Stimulated activated CD8-positive, alpha-beta memory T cell treated with anti-CD3 and anti-CD28 coated beads, Interleukin-4, amount 100 ng/mL, for 24 hours (primary cell): ENCODE results near the gene SLIT3.

Experiments used
- DNase-seq: peaks from one replicate; pipeline ENCODE4 v3.0.0-alpha.2; 2020; ENCODE audit warnings: low read depth

The SLIT3 gene

DNA sequence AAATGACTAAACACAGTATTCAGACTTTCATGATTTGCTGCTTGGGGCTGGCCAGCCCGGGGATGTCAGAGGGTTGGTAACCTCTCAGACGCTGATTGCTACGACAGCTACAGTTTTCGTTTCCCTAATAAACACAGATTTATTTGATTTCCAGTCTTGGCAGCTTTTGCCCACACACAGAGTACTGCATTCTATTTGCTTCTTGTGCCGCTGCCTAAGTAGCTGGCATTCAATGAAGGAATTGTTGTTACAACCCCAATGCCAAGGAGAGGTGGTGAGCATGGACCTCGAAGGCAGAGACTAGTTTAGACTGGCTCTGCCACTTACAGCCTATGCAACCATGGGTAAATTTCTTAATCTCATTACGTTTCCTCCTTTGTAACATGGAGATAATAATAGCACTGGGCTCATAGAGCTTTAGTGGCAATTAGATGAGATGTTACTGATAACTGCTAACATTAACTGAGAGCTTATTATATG lies 474.7 kb downstream of the SLIT3 start:
- DNase-seq = no peak

DNA sequence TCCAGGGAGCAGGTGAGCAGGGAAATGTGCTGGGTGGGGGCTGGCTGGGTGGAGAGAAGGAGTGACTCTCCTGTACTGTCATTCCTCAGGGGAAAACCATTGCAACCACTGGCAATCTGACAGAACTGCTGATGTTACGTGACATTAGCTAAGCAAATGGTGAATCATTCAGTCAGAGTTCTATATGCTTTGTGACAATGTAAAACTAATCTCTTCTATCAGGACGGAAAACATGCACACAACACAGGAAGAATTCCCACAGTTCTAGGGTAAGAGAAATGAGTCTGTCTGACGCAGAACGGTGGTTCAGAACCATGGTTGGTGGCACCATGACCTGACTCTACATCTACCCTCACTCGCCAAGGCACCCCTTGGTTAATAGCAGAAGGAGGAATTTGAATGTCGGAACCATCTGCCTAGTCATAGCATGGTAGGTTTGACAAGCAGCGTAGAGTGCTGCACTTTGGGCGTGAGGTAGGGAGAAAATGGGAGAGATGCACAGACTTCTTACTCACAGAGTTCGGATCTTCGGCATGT lies 478.1 kb downstream of the SLIT3 start:
- no peak for DNase-seq

DNA sequence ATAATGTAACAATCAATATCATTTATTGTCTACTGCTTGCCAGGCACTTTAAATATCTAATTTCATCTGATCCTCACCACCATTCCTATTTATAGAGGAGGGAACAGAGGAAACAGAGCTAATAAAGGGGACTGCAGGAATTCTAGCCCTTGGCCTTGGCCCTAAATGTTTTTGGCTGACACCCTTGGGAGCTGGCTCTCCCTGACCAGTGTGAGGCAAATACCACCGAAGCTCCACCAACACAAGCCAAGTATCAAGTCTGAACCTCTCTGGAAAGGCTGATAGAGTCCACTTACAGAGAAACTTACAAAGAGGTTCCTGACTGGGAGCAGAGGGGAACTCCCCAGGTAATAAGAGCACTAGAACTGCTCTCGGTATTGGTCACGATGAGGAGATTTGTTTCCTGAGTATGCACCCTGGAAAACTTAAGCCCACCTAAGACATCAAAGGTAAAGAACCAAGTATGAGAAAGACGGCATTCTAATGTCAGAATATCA lies 478.6 kb downstream of the SLIT3 start:
- no peak for DNase-seq

DNA sequence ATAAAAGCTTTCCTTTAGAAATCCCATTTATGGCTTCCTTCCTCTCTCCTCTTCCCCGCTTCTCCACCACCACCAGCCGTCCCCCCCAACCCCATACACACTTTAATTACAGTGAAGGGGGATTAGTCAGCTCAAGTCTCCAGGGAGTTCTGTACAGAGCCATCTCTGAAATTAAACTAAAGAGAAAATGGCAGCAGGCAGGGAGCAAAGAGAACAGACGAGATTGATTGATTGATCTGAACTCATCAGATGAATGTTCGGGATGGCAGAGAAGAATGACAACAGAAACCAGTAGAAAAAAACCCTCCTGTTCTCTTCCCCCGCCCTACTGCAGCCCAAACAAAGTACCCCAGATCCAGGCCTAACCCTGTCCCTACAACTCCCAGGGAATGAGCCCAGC lies 480.1 kb downstream of the SLIT3 start:
- no peak for DNase-seq

DNA sequence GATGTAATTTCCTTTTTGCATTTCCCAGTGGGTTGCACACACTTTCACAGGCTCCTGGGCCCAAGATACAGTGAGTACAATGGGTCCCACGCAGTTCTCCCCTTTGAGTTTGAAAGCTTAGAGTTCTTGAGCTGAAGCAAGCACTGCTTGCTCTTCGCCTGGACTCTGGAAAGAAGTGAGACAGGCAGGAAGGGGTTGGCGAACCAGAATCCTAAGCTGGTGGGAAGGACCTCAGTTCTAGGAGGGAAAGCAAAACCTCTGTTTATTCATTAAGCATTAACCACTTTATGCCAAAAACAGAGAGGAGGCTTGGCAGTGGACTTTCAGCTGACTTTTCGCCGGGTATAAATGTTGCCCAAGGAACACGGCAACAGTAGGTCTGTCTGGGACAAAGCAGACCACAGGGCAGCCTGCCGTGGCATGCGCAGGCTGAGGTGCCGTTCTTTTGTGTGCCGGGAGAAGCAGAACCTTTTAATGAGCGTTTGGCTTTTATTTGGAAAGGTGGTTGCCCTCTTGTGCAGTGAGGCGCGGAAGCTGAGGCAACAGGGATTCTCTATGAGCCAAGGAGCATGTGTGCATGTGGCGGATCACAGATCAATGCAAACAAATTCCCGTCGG lies 481.8 kb downstream of the SLIT3 start:
- no peak for DNase-seq

DNA sequence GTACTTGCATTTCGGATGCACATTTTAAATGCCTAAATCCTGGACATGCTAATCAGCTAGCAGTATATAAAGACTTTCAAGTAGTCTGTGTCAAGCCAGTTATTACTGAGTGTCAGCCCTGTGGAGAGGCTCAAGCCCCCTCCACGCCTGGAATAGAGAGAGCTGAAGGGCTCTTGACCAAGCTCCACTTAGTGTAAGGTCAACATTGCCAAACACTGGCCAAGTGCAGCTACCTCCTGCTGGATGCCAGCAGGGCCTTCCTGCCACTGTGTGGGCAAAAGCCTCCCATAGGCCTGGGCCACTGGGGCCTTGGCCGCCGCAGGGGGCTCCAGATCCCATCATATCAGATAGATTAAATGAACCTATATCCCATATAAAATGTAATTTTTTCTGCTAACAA lies 482.4 kb downstream of the SLIT3 start:
- no peak for DNase-seq

DNA sequence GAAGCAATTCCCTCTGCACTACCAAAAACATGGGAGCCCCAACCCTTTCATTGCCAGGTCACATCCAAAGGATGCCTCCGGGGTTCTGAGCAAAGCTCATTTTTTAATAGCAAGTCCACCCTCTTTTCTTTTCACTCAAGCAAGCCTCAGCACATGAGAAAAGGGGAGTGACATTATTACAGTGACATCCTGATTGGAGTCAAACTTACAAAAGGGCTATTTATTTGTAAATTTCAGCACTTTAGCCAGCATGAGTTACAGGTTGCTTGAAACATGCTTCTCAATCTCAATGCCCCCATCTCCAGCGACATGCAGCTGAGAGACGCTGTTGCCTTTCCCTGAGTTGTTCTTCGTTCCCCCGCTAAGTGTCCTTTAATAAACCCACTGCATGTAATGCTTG lies 483.3 kb downstream of the SLIT3 start:
- no peak for DNase-seq

DNA sequence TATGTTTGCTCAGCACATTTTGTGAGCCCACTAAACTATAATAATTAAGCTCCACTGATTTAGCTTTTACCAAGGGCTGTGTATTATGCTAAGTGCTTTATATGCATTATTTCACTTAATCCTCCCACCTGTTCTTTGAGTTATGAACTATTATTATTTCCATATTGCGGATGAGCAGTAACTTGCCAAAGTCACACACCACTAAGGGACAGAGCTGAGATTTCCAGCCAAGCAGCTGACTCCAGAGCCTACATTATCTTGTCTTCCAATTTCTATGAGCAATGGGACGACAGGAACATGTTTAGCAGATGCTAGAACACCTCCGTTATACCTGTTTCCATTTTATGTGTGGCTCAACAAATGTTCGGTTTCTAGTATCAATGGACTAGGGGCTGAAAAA lies 484.3 kb downstream of the SLIT3 start:
- DNase-seq = no peak

DNA sequence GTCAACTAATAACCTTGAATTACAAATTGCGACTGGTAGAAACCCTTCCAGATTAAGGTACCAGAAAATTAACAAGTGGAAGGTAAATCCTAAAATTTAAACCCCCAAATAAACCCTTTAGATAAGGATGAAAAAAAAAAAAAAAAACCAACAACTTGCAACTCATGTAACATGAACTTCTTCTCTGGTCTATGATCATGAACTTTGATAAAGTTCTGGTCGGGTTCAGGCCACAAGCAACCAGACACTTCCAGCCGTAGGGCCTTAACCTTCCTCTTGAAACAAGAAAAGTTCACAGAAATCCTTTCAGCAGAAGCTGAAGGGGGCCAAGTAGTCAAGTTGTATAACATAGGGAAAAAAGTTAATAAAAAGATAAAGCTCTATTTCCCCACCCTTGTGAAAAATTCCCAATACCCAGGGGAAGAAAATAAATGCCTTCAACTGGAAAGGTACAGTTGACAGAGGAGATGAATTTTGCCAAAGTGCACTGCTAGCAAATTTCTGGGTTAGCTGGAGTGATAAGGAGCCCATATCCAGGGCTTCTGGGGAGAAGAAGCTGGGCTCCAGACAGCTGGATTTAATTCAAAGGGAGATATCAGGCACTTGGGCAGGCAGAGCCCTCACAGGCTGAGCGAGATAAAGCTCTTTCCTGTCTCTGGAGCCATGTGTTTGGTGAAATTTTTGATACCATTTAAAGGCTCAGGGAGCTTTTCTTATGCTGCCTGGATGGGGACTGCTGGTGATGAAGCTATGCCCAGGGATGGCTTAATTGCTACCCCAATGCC lies 487.6 kb downstream of the SLIT3 start:
- no peak for DNase-seq

DNA sequence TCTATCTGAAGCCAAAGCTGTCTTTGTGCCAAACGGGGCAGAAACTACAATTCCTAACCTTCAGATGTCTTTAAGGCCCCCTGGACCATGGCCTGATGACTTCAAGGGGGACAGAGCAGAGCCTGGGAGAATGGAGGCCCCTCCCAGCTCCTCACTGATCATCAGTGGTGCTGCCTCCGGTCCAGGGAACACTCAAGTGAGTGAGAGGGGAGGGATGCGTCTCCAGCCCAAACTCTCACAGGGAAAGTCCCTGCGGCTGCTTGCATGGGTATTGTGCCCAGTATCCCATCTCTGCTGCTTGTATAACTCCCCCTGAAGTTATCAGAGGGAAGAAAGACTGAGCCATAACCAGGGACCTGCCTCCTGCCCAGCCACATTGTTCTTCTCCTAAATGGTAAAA lies 490.3 kb downstream of the SLIT3 start:
- DNase-seq = no peak

DNA sequence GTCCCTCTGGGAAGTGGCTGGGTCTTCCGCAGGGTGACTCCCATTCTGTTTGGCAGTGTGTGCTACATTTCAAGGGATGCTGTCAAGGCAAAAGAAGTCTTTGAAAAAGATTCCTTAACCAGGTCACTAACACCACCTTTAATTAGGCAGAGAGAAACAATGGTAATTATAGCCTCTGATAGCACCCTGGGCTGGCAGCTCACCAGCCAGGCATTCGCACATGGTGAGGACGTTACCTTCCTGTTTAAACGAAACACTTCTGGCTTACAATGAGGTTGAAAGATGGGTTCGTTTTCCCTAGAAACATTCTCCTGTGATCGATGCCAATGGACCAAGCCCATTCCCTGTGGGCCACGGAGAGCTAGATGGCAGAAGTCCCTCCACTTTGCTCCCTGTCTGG lies 491.7 kb downstream of the SLIT3 start:
- no peak for DNase-seq

DNA sequence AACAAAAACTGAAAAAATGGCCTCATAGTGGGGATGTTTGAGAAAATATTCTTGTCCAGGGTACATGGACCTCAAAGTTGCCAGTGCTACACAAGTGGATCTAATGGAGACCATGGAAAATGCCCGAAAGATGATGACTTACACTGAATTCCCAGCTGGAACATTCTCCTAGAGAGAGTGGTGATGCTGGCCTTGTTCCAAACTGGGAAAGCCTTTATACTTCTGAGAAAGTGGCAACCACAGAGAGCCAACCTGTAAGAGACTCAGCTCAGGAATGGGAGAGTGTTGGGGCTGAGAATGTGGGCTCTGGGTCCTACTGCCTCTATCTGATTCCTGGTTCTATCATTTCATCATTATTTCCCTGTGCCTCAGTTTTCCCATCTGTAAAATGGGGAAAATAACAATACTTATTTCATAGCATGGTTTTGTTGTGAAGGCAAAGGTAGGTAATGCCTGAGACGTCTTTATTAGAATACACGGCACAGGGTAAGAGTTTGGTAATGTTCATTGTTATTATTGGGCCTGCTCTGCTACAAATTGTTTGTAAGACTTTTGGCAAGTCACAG lies 492.8 kb downstream of the SLIT3 start:
- DNase-seq = no peak

DNA sequence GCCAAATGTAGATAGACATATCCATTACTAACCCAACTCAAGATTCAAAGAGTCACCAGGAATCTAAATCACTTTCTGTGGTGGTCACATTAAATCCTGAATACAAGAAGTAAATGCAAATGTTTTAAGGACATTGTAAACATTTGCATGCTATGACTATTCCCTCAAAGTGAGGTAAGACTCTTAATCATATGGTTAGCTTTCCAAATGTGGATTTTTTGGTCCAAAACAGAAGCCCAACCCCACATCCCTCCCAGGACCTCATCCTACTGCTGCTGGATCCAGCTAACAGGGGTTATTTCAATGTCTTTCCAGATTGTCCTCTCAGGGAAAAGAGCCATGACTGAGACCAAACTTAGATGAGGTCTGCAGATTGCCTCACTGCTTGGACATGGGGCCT lies 493.7 kb downstream of the SLIT3 start:
- no peak for DNase-seq

DNA sequence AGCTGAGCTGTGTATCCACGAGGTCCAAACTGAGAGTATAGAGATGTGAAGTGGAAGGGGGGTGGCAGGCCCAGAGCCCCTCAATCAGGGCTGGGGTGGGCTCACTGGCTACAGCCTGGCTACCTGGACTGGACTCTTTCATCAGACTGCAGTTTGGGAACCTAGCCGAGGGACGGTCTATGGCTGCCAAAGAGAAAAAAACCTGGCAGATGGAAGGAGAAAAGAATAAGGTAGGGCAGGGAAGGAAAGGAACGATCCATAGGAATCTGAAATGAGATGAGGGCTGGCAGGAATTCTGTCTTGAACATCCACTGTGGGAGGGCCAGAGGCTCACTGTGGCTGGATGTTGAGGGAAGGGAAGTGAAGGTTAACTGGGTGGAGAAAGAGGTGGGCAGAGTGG lies 497.4 kb downstream of the SLIT3 start:
- no peak for DNase-seq

DNA sequence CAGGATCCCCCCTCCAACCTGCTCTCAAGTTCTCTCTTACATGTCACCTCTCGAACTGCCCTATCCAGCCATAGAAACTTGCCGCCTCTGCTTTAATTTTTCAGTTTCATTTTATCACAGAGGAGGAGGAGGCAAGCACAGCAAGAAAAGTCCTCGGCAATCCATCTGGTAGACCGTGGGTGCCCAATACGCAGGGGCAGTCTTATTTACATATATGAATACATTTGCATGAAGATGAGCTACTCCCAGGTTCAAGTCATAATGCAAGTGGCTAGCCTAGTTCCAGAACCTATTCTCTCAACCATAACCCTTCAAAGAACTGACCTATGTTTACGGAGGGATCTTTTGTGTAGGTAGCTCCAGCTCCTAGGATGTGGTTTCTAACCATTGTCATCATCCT lies 498.6 kb downstream of the SLIT3 start:
- DNase-seq = no peak

DNA sequence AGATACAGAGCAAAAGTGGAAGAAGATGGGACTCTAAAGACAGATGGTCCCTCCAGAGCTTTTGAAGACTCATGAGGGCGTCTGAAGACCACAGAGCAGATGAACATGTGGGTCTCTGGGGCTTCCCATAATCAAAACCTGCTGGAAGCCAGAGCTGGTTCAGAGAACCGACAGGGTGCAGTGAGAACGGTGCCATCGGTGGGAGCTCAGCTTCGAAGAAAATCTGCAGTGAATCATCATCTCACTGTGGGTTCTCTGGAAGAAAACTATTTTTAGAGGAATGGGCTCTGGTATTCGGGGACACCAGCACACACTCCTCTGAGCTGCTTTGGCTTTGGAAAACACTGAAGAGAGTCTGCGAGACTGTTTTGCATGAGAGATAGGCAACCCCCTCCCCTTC lies 499.4 kb downstream of the SLIT3 start:
- DNase-seq = no peak

DNA sequence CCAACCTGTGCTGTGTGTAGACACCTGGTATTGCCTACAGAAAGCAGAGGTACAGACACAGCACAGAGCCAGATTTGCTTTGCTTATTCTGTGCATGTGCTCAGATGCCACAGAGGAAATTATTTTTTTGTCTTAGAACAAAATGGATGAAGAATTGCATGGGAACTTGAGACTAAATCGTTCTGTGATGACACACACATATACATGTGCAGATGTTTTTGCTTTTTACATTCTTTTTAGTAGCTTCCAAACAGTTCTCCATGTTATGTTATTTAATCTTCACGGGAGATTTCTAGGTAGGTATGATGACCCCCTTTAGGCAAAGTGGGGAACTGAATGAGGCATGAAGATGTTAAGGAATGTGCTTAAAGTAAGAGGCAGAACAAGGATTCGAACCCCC lies 500.2 kb downstream of the SLIT3 start:
- DNase-seq = no peak

DNA sequence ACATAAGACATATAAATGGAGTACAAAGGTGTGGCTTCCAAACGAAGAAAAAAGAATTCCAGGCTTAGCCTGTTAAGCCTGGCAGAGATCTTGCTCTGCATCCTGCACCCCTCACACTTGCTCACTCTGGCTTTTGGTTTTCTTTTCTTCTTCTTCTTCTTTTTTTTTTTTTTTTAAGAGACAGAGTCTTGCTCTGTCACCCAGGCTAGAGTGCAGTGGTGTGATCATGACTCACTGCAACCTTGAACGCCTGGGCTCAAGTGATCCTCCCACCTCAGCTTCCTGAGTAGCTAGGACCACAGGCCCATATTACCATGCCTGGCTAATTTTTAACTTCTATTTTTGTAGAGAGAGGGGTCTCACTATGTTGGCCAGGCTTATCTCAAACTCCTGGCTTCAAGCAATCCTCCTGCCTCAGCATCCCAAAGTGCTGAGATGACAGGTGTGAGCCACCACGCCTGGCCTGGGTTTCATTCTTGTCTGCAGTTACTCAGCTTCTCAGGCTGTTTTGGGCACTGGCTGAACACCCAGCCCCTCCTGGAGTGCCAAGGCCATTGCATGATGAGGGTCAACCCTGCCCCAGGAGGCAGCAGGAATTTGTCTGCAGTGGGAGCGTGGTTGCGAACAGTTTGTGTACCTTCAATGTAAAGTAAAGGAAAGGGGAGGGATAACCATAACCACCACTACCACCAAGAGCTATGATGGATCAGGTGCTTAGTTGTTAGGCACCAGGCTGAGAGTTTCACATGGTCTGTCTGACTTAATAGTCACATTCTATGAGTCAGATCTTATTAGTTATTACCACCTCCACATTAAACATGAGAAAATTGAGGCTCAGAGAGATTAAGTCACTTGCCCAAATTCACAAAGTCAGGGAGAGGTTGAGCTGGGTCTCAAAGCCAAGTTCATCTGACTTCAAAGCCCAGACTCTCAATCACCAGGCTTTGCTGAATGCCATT lies 502.6 kb downstream of the SLIT3 start:
- no peak for DNase-seq

DNA sequence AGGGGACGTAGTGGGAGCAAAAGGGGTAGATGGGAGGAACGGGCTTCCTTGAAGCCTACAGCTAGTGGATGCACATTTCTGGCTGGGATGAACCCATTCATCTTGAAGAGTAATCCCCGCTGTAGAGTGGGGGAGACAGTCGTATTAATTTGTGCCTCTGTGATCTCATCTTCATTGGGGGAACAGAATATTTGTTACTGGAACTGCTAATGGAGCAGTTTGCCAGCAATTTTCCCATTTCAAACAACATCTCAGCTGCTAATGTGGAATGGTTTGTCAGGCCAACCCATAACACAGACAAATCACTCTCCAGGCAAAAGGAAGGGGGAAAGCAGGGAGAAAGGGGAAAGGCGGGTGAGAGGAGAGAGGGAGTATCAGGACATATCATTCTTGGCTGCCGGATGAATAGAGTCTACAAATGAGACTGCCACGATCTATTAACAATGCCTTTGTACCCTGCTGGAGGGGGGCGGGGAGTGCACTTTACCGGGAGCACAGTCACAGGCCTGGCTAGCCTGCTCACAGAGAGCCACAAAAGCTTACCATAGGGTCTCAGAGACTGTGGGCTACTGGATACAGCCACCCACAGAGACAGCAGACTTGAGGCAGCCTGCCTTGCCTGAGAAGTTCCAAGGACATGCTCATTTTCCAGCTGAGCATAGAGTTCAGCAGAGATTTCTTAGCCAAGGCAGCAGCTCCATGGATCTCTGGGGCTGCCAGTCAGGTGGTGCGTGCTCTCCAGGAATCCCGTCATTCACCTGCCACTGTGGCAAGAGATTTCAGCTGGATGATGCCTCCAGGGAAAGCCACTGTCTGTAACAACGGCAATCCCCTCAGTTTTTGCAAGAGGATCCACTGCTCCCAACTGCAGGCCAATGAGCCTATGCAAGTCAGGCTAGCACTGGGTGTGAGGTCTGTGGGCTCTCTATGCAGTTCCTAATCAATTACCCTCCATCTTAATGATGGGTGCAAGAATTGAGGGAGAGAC lies 504.1 kb downstream of the SLIT3 start:
- no peak for DNase-seq

DNA sequence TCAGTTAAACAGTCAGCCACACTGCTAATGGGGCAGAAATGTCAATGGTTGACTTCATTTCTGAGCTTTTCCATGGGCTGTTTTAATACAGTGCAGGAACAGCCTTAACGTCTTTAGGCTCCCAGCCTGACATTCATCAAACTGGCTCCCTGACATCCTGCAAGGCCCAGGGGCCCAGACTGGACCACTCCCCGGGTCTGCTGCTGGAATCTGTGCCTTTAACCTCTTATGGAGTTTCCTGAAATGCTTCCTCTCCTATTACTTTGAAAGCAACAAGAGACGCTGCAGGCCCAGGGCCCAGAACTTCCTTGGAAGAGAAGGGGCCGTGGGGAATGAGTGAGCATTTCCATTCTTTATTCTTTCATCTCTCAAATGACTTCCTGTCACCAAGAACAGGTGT lies 504.9 kb downstream of the SLIT3 start:
- DNase-seq = no peak
